HPDE6-E6E7 (cell line): ENCODE data around the gene UBE2J2.

Source experiments
- DNase-seq: peaks from one replicate; pipeline ENCODE4 v3.0.0; 2011; ENCODE audit warnings: missing footprints; ENCODE audit errors: extremely low spot score

Gene UBE2J2

GRCh38 chr1:1309251-1310108 is 35.8 kb upstream of the UBE2J2 start:
- DNase-seq, result no peak

- no peak for DNase-seq
These were observed 35.1 kb upstream of the UBE2J2 start for GRCh38 chr1:1308756-1309250.

- DNase-seq, result peak; percentile 83
These were observed 34.5 kb upstream of the UBE2J2 start, which contains the start of the genes ACAP3 and PUSL1 for GRCh38 chr1:1307923-1308755. Gene ACAP3, minus strand, starts transcription at chr1:1307930. Its CDS starts 115 bp downstream, at chr1:1307815. Gene PUSL1, plus strand, starts transcription at chr1:1308597. Its CDS starts 47 bp downstream, at chr1:1308644.

GRCh38 chr1:1307261-1307922 is 33.7 kb upstream of the UBE2J2 start:
- DNase-seq, result no peak

GRCh38 chr1:1306661-1307260 is 33.1 kb upstream of the UBE2J2 start:
- DNase-seq, result no peak

- DNase-seq, result no peak
These were observed 32.5 kb upstream of the UBE2J2 start for GRCh38 chr1:1306070-1306660.

GRCh38 chr1:1305300-1306069 is 31.8 kb upstream of the UBE2J2 start:
- DNase-seq, result peak; percentile 78

- peak; percentile 73 for DNase-seq
These were observed 31.0 kb upstream of the UBE2J2 start for GRCh38 chr1:1304331-1305299.

GRCh38 chr1:1303736-1304135 is 30.1 kb upstream of the UBE2J2 start:
- no peak for DNase-seq

GRCh38 chr1:1302951-1303509 is 29.4 kb upstream of the UBE2J2 start:
- DNase-seq, result no peak

- DNase-seq, result no peak
These were observed 28.4 kb upstream of the UBE2J2 start for GRCh38 chr1:1302006-1302430.

GRCh38 chr1:1300352-1300739 is 26.7 kb upstream of the UBE2J2 start:
- DNase-seq, result no peak

GRCh38 chr1:1299686-1300351 is 26.2 kb upstream of the UBE2J2 start:
- DNase-seq, result no peak

GRCh38 chr1:1298861-1299685 is 25.4 kb upstream of the UBE2J2 start:
- DNase-seq, result no peak

GRCh38 chr1:1297802-1298424 is 24.3 kb upstream of the UBE2J2 start:
- DNase-seq, result no peak
